GM23338 (cell line): ENCODE measurements around the gene HSD17B7. TPM values are rescaled to one million over a fixed set of nuclear protein-coding genes. Genes with fewer than 3 reads are reported as not detected.

Experiments used
- ATAC-seq: fragments of 200-7000 bp; cut with Tn5 transposase; 3 replicates; pipeline ENCODE4 v1.9.1; 2020
- DNase-seq: peaks from one replicate; pipeline ENCODE4 v3.0.0-alpha.2; 2015; ENCODE audit warnings: low spot score
- H2AFZ ChIP-seq: fragments of 200-600 bp; sonication (generic); 2 replicates; pipeline ENCODE4 v1.8.0; 2016; ENCODE audit warnings: antibody characterized with exemption, mild to moderate bottlenecking, moderate library complexity
- H3F3A ChIP-seq: fragments of 200-600 bp; sonication (generic); replicated peaks from 2 replicates; pipeline ENCODE4 v1.8.0; 2017; ENCODE audit warnings: antibody characterized with exemption, mixed run types, low read depth
- H3K27ac ChIP-seq: fragments of 200-600 bp; sonication (generic); 2 replicates; pipeline ENCODE4 v1.6.1; 2016; ENCODE audit warnings: low read depth
- H3K27me3 ChIP-seq: fragments of 200-600 bp; sonication (generic); 2 replicates; pipeline ENCODE4 v1.8.0; 2016; ENCODE audit warnings: mild to moderate bottlenecking, mixed run types, moderate library complexity; ENCODE audit not compliant: insufficient read depth
- H3K36me3 ChIP-seq: fragments of 200-600 bp; sonication (generic); 2 replicates; pipeline ENCODE4 v1.8.0; 2016; ENCODE audit warnings: mild to moderate bottlenecking; ENCODE audit not compliant: insufficient read depth
- H3K4me1 ChIP-seq: fragments of 200-600 bp; sonication (generic); 2 replicates; pipeline ENCODE4 v1.8.0; 2016; ENCODE audit warnings: mild to moderate bottlenecking, moderate library complexity; ENCODE audit not compliant: insufficient read depth
- H3K4me2 ChIP-seq: fragments of 200-600 bp; sonication (generic); 2 replicates; pipeline ENCODE4 v1.7.1; 2017; ENCODE audit warnings: mixed run types
- H3K4me3 ChIP-seq: fragments of 200-600 bp; sonication (generic); 2 replicates; pipeline ENCODE4 v1.6.1; 2016; ENCODE audit warnings: mixed run types
- H3K79me2 ChIP-seq: fragments of 200-600 bp; sonication (generic); replicated peaks from 2 replicates; pipeline ENCODE4 v1.8.0; 2017; ENCODE audit warnings: mild to moderate bottlenecking; ENCODE audit not compliant: insufficient read depth
- H3K9me2 ChIP-seq: fragments of 200-600 bp; sonication (generic); 2 replicates; pipeline ENCODE4 v1.8.0; 2017; ENCODE audit not compliant: insufficient read depth
- H4K20me1 ChIP-seq: fragments of 200-600 bp; sonication (generic); replicated peaks from 2 replicates; pipeline ENCODE4 v1.8.0; 2017; ENCODE audit warnings: mild to moderate bottlenecking; ENCODE audit not compliant: insufficient read depth
- H3K27ac Mint-ChIP-seq: 2 replicates; pipeline ENCODE4 v1.8.0; 2020; ENCODE audit warnings: inconsistent platforms, mild to moderate bottlenecking, moderate library complexity, mixed read lengths
- H3K27me3 Mint-ChIP-seq: 3 replicates; pipeline ENCODE4 v1.8.0; 2022; ENCODE audit warnings: low read depth, mild to moderate bottlenecking, moderate library complexity, mixed read lengths, inconsistent platforms; ENCODE audit not compliant: insufficient read depth, poor library complexity
- H3K36me3 Mint-ChIP-seq: 3 replicates; pipeline ENCODE4 v1.8.0; 2021; ENCODE audit warnings: low read depth, mild to moderate bottlenecking, inconsistent platforms, moderate library complexity, mixed read lengths
- H3K4me1 Mint-ChIP-seq: 3 replicates; pipeline ENCODE4 v1.8.0; 2020; ENCODE audit warnings: mild to moderate bottlenecking, inconsistent platforms, mixed read lengths
- H3K4me3 Mint-ChIP-seq: 3 replicates; pipeline ENCODE4 v1.8.0; 2021; ENCODE audit warnings: moderate library complexity, mild to moderate bottlenecking, inconsistent platforms, mixed read lengths
- H3K9me3 Mint-ChIP-seq: 3 replicates; pipeline ENCODE4 v1.8.0; 2020; ENCODE audit warnings: moderate library complexity, mild to moderate bottlenecking, inconsistent platforms, mixed read lengths
- CREB1 ChIP-seq: fragments of 250-450 bp; sonication (Bioruptor Pico); IDR thresholded peaks from 2 replicates; pipeline ENCODE4 v1.5.0; 2020; ENCODE audit warnings: low read depth, mild to moderate bottlenecking, moderate library complexity
- EZH2 ChIP-seq: fragments of 200-600 bp; sonication (generic); IDR thresholded peaks from one replicate; pipeline ENCODE4 v1.8.0; 2017; ENCODE audit warnings: antibody characterized with exemption, mild to moderate bottlenecking, low read depth; ENCODE audit not compliant: unreplicated experiment
- EZH2phosphoT487 ChIP-seq: fragments of 200-600 bp; sonication (generic); IDR thresholded peaks from one replicate; pipeline ENCODE4 v1.8.1; 2018; ENCODE audit warnings: antibody characterized with exemption; ENCODE audit not compliant: unreplicated experiment
- JUNB ChIP-seq: IDR thresholded peaks from one replicate; pipeline ENCODE4 v1.6.1; 2016; ENCODE audit warnings: antibody characterized with exemption; ENCODE audit not compliant: unreplicated experiment
- NANOG ChIP-seq: IDR thresholded peaks from 2 replicates; pipeline ENCODE4 v1.6.1; 2016; ENCODE audit warnings: antibody characterized with exemption, borderline replicate concordance
- POLR2AphosphoS5 ChIP-seq: IDR thresholded peaks from 2 replicates; pipeline ENCODE4 v1.6.1; 2016; ENCODE audit warnings: antibody characterized with exemption, low read depth
- STAT1 ChIP-seq: IDR thresholded peaks from one replicate; pipeline ENCODE4 v1.6.1; 2016; ENCODE audit warnings: antibody characterized with exemption; ENCODE audit not compliant: unreplicated experiment
- ZNF114 ChIP-seq: fragments of 250-450 bp; sonication (Bioruptor Pico); IDR thresholded peaks from 2 replicates; pipeline ENCODE4 v1.5.0; 2020; ENCODE audit warnings: mild to moderate bottlenecking, moderate library complexity
- ZNF331 ChIP-seq: fragments of 250-450 bp; sonication (Bioruptor Pico); IDR thresholded peaks from 2 replicates; pipeline ENCODE4 v1.5.0; 2020; ENCODE audit warnings: low read depth, mild to moderate bottlenecking, moderate library complexity
- polyA plus RNA-seq: library from polyadenylated mRNA; unstranded; fragments of >200 nt; fragmentation: Nextera tagmentation; extraction: Ambion mirVana; gene quantifications from 2 replicates; pipeline ENCODE4 v1.2.1, GENCODE V29; 2016
- total RNA-seq: library from RNA; depleted of rRNA; stranded (reverse); fragments of >200 nt; shearing (Covaris generic); gene quantifications from 2 replicates; pipeline ENCODE4 v1.2.3, GENCODE V29; 2014
- TF ChIP-seq, protein P1 (sequence below): fragments of 250-450 bp; sonication (Bioruptor Pico); IDR thresholded peaks from 2 replicates; pipeline ENCODE4 v1.5.0; 2020; ENCODE audit warnings: mild to moderate bottlenecking, moderate library complexity
- TF ChIP-seq, protein P2 (sequence below): IDR thresholded peaks from one replicate; pipeline ENCODE4 v1.6.1; 2018; ENCODE audit warnings: antibody characterized with exemption; ENCODE audit not compliant: unreplicated experiment
- TF ChIP-seq, protein P3 (sequence below), 2 experiments: fragments of 200-600 bp in 1 of 2; sonication (generic) in 1 of 2; conservative IDR thresholded peaks; 2 replicates each; pipeline versions ENCODE4 v1.5.1 to v1.6.1; 2016 to 2017; ENCODE audit warnings: antibody characterized with exemption in 2 of 2, low read depth in 2 of 2, mild to moderate bottlenecking in 2 of 2, moderate library complexity in 1 of 2
- TF ChIP-seq, protein P4 (sequence below): IDR thresholded peaks from 2 replicates; pipeline ENCODE4 v1.6.1; 2016; ENCODE audit warnings: antibody characterized with exemption

Gene HSD17B7
- total and polyA plus RNA-seq, 2 experiments from 2014 or later: 30.9 to 31.9 TPM

DNA sequence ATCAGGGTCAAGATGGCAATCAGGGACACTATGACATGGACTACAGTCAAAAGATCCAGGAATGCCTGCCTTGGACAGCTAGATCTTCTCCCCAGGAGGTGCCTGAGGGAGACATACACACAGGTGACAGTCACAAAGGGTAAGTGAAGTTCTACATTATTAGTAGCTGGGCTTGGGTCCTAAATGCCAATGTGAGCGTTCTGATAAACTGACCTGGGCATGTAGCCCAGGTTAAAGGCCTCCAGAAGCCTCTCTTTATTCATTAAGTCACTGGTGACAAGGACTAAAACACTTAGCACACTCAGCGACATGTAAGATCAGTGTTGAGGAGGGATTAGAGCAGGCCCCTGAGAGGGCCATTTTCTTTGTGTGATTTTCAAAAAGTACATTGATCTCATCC is 48.9 kb upstream of the HSD17B7 start:
- H3K27me3 Mint-ChIP-seq: peaks cover 2% of the 10 kb centered on the region
- DNase-seq (no peak), ATAC-seq (no peak)
- Histone ChIP-seq H2AFZ (no peak overlapping the region), H3K4me3 (no peak overlapping the region), H3K79me2 (no peaks in the 10 kb centered on the region), H4K20me1 (no peaks in the 10 kb centered on the region), H3K9me2 (no peaks in the 10 kb centered on the region), H3K27me3 (no peaks in the 10 kb centered on the region), H3K27ac (no peak overlapping the region), H3K4me1 (no peaks in the 10 kb centered on the region), H3K4me2 (no peak overlapping the region), H3K36me3 (0 out of 2 replicates have a peak, but pooled peaks cover 3% of the 10 kb centered on the region), H3F3A (no peaks in the 10 kb centered on the region)
- peaks cover 16% of the 10 kb centered on the region for H3K9me3 Mint-ChIP-seq
- TF ChIP-seq, protein P1, sequence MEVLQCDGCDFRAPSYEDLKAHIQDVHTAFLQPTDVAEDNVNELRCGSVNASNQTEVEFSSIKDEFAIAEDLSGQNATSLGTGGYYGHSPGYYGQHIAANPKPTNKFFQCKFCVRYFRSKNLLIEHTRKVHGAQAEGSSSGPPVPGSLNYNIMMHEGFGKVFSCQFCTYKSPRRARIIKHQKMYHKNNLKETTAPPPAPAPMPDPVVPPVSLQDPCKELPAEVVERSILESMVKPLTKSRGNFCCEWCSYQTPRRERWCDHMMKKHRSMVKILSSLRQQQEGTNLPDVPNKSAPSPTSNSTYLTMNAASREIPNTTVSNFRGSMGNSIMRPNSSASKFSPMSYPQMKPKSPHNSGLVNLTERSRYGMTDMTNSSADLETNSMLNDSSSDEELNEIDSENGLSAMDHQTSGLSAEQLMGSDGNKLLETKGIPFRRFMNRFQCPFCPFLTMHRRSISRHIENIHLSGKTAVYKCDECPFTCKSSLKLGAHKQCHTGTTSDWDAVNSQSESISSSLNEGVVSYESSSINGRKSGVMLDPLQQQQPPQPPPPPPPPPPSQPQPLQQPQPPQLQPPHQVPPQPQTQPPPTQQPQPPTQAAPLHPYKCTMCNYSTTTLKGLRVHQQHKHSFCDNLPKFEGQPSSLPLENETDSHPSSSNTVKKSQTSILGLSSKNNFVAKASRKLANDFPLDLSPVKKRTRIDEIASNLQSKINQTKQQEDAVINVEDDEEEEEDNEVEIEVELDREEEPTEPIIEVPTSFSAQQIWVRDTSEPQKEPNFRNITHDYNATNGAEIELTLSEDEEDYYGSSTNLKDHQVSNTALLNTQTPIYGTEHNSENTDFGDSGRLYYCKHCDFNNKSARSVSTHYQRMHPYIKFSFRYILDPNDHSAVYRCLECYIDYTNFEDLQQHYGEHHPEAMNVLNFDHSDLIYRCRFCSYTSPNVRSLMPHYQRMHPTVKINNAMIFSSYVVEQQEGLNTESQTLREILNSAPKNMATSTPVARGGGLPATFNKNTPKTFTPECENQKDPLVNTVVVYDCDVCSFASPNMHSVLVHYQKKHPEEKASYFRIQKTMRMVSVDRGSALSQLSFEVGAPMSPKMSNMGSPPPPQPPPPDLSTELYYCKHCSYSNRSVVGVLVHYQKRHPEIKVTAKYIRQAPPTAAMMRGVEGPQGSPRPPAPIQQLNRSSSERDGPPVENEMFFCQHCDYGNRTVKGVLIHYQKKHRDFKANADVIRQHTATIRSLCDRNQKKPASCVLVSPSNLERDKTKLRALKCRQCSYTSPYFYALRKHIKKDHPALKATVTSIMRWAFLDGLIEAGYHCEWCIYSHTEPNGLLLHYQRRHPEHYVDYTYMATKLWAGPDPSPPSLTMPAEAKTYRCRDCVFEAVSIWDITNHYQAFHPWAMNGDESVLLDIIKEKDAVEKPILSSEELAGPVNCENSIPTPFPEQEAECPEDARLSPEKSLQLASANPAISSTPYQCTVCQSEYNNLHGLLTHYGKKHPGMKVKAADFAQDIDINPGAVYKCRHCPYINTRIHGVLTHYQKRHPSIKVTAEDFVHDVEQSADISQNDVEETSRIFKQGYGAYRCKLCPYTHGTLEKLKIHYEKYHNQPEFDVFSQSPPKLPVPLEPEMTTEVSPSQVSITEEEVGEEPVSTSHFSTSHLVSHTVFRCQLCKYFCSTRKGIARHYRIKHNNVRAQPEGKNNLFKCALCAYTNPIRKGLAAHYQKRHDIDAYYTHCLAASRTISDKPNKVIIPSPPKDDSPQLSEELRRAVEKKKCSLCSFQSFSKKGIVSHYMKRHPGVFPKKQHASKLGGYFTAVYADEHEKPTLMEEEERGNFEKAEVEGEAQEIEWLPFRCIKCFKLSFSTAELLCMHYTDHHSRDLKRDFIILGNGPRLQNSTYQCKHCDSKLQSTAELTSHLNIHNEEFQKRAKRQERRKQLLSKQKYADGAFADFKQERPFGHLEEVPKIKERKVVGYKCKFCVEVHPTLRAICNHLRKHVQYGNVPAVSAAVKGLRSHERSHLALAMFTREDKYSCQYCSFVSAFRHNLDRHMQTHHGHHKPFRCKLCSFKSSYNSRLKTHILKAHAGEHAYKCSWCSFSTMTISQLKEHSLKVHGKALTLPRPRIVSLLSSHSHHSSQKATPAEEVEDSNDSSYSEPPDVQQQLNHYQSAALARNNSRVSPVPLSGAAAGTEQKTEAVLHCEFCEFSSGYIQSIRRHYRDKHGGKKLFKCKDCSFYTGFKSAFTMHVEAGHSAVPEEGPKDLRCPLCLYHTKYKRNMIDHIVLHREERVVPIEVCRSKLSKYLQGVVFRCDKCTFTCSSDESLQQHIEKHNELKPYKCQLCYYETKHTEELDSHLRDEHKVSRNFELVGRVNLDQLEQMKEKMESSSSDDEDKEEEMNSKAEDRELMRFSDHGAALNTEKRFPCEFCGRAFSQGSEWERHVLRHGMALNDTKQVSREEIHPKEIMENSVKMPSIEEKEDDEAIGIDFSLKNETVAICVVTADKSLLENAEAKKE (CRISPR knock-in tag): no peak
- no peak for TF ChIP-seq STAT1
- no peak for TF ChIP-seq CREB1
- TF ChIP-seq ZNF331 (CRISPR knock-in tag): no peak
- TF ChIP-seq, protein P2, sequence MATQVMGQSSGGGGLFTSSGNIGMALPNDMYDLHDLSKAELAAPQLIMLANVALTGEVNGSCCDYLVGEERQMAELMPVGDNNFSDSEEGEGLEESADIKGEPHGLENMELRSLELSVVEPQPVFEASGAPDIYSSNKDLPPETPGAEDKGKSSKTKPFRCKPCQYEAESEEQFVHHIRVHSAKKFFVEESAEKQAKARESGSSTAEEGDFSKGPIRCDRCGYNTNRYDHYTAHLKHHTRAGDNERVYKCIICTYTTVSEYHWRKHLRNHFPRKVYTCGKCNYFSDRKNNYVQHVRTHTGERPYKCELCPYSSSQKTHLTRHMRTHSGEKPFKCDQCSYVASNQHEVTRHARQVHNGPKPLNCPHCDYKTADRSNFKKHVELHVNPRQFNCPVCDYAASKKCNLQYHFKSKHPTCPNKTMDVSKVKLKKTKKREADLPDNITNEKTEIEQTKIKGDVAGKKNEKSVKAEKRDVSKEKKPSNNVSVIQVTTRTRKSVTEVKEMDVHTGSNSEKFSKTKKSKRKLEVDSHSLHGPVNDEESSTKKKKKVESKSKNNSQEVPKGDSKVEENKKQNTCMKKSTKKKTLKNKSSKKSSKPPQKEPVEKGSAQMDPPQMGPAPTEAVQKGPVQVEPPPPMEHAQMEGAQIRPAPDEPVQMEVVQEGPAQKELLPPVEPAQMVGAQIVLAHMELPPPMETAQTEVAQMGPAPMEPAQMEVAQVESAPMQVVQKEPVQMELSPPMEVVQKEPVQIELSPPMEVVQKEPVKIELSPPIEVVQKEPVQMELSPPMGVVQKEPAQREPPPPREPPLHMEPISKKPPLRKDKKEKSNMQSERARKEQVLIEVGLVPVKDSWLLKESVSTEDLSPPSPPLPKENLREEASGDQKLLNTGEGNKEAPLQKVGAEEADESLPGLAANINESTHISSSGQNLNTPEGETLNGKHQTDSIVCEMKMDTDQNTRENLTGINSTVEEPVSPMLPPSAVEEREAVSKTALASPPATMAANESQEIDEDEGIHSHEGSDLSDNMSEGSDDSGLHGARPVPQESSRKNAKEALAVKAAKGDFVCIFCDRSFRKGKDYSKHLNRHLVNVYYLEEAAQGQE: no peak
- TF ChIP-seq EZH2: no peak
- TF ChIP-seq POLR2AphosphoS5: no peak
- no peak for TF ChIP-seq JUNB
- TF ChIP-seq, protein P3, sequence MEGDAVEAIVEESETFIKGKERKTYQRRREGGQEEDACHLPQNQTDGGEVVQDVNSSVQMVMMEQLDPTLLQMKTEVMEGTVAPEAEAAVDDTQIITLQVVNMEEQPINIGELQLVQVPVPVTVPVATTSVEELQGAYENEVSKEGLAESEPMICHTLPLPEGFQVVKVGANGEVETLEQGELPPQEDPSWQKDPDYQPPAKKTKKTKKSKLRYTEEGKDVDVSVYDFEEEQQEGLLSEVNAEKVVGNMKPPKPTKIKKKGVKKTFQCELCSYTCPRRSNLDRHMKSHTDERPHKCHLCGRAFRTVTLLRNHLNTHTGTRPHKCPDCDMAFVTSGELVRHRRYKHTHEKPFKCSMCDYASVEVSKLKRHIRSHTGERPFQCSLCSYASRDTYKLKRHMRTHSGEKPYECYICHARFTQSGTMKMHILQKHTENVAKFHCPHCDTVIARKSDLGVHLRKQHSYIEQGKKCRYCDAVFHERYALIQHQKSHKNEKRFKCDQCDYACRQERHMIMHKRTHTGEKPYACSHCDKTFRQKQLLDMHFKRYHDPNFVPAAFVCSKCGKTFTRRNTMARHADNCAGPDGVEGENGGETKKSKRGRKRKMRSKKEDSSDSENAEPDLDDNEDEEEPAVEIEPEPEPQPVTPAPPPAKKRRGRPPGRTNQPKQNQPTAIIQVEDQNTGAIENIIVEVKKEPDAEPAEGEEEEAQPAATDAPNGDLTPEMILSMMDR (conservative IDR thresholded peaks at IDR 0.05; ENCODE audit: low read depth in 2 of 2): no peak
- TF ChIP-seq, protein P4, sequence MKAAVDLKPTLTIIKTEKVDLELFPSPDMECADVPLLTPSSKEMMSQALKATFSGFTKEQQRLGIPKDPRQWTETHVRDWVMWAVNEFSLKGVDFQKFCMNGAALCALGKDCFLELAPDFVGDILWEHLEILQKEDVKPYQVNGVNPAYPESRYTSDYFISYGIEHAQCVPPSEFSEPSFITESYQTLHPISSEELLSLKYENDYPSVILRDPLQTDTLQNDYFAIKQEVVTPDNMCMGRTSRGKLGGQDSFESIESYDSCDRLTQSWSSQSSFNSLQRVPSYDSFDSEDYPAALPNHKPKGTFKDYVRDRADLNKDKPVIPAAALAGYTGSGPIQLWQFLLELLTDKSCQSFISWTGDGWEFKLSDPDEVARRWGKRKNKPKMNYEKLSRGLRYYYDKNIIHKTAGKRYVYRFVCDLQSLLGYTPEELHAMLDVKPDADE: no peak
- no peak for TF ChIP-seq NANOG
- TF ChIP-seq ZNF114 (CRISPR knock-in tag): no peak
- TF ChIP-seq EZH2phosphoT487: no peak
- no peaks in the 10 kb centered on the region for H3K4me1 Mint-ChIP-seq
- no peak overlapping the region for H3K4me3 Mint-ChIP-seq
- H3K36me3 Mint-ChIP-seq: peaks cover 7% of the 10 kb centered on the region; the same call in 2 of the 3 replicates
- no peak overlapping the region for H3K27ac Mint-ChIP-seq
